ENCODE measurements around the gene SERPINC1. TPM values are rescaled to one million over a fixed set of nuclear protein-coding genes. Genes with fewer than 3 reads are reported as not detected.

The SERPINC1 gene
- total RNA-seq, 1 donor from 2014 or later, result 0.22 TPM

DNA sequence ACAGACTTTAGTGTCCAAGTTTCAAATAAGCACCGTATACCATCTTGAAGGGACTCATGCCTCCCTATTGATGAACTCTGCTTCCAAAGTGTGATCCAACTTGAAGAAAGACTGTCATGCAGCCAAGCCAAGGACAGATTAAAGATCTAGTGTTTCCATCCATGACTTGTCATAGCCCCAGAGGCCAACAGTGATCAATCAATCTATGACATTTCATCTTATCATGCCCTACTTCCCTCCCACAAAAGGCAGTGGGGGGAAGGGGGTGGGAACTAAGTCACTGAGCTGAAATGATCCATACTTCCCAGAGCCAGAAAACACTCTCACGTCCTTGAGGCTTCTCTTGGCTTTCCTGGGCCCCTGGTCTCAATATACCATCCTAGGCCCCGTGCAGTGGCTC, 4.0 kb downstream of the SERPINC1 start:
- H3K36me3 Mint-ChIP-seq (ENCODE audit: low read depth), result no peaks in the 10 kb centered on the region
- H3K4me1 Mint-ChIP-seq (ENCODE audit: low read depth), result no peaks in the 10 kb centered on the region
- H3K4me3 Mint-ChIP-seq (ENCODE audit: unreplicated experiment), result no peak overlapping the region
- no peak for DNase-seq (ENCODE audit: low spot score)
- H3K27ac Mint-ChIP-seq (ENCODE audit: unreplicated experiment), result no peak overlapping the region
- H3K9me3 Mint-ChIP-seq (ENCODE audit: low read depth), result no peaks in the 10 kb centered on the region
- no peaks in the 10 kb centered on the region for H3K27me3 Mint-ChIP-seq (ENCODE audit: low read depth)
- TF ChIP-seq, protein P1, sequence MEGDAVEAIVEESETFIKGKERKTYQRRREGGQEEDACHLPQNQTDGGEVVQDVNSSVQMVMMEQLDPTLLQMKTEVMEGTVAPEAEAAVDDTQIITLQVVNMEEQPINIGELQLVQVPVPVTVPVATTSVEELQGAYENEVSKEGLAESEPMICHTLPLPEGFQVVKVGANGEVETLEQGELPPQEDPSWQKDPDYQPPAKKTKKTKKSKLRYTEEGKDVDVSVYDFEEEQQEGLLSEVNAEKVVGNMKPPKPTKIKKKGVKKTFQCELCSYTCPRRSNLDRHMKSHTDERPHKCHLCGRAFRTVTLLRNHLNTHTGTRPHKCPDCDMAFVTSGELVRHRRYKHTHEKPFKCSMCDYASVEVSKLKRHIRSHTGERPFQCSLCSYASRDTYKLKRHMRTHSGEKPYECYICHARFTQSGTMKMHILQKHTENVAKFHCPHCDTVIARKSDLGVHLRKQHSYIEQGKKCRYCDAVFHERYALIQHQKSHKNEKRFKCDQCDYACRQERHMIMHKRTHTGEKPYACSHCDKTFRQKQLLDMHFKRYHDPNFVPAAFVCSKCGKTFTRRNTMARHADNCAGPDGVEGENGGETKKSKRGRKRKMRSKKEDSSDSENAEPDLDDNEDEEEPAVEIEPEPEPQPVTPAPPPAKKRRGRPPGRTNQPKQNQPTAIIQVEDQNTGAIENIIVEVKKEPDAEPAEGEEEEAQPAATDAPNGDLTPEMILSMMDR (IDR thresholded peaks at IDR 0.05), result no peak

DNA sequence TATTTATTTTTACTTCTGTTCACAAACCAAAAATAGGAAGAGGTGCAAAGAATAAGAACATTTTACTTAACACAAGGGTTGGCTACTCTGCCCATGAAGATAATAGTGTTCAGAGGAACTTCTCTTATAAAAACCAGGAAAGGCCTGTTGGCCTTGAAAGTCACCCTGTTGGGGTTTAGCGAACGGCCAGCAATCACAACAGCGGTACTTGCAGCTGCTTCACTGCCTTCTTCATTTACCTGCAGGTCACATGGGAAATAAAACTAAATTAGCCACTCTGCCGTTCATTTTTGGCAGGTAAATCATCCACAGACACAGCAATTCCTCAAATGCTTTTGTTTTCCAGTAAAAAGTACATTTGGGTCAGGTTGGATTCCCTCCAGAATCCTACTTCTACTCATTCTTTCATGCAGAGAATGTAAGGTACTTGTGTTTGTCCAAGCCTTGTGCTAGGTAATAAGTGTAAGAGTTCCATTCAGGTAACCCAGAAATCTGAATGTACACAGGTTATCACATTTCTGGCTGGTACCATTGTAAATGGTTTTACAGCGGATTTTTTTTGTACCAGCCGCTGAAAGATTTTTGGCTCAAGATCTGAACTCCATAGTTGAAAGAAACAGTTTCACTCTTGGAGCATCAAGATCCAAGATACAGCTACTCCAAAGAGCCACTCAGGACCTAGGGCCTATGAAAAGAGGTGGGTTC, 13.1 kb downstream of the SERPINC1 start:
- TF ChIP-seq, protein P1 (IDR thresholded peaks at IDR 0.05), result no peak
- no peak overlapping the region for H3K27ac Mint-ChIP-seq (ENCODE audit: unreplicated experiment)

DNA sequence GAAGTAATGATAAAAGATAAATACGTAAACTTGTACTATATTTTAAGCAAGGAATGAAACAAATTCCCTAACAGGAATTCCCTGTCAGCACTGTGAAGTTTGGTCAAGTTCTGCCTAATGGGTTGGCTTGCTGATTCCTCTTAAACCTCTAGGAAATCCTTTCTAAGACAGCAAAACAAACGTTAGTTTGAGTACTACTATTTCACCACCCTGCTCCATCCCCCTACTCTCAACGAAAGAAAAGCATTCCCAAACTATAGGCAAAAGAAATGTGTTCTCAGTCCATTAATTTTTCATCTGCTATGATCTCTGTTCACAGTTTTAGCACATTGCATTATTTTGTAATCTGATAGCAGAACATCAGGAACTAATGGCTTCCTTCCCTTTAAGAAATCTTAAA, 16.1 kb downstream of the SERPINC1 start:
- no peaks in the 10 kb centered on the region for H3K27me3 Mint-ChIP-seq (ENCODE audit: low read depth)

More for the DNA sequence above, 13.1 kb downstream of the SERPINC1 start:
- peaks cover 4% of the 10 kb centered on the region for H3K36me3 Mint-ChIP-seq (ENCODE audit: low read depth)
- no peaks in the 10 kb centered on the region for H3K27me3 Mint-ChIP-seq (ENCODE audit: low read depth)
- DNase-seq (ENCODE audit: low spot score), result no peak
- H3K9me3 Mint-ChIP-seq (ENCODE audit: low read depth), result peaks cover 3% of the 10 kb centered on the region
- H3K4me1 Mint-ChIP-seq (ENCODE audit: low read depth), result no peaks in the 10 kb centered on the region
- H3K4me3 Mint-ChIP-seq (ENCODE audit: unreplicated experiment), result no peak overlapping the region

DNA sequence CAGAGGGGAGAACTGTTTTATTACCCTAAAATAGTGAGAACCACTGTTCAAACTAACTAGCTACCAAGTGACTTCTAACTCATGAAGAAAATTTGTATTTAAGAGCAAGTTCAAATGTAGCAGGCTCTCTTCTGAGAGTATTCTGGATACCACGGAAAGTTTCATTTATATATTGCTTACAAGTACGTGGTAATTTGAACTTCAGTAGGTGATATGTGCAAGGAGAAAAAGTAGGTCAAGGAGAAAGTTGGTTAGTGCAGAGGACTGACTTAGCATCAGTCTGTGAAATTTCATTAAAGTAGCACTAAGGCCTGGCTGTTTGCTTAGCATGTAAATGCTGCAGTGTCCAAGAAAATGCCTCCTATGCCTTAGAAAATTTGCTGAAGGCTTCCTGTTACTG, 16.7 kb downstream of the SERPINC1 start:
- no peak overlapping the region for H3K4me3 Mint-ChIP-seq (ENCODE audit: unreplicated experiment)
- peaks cover 2% of the 10 kb centered on the region for H3K36me3 Mint-ChIP-seq (ENCODE audit: low read depth)
- DNase-seq (ENCODE audit: low spot score), result no peak
- no peaks in the 10 kb centered on the region for H3K4me1 Mint-ChIP-seq (ENCODE audit: low read depth)
- no peaks in the 10 kb centered on the region for H3K27me3 Mint-ChIP-seq (ENCODE audit: low read depth)
- H3K9me3 Mint-ChIP-seq (ENCODE audit: low read depth), result no peaks in the 10 kb centered on the region
- TF ChIP-seq, protein P1 (IDR thresholded peaks at IDR 0.05), result no peak
- H3K27ac Mint-ChIP-seq (ENCODE audit: unreplicated experiment), result no peak overlapping the region

More for the DNA sequence above, 16.1 kb downstream of the SERPINC1 start:
- Mint-ChIP-seq H3K4me3 (ENCODE audit: unreplicated experiment) (no peak overlapping the region), H3K36me3 (ENCODE audit: low read depth) (peaks cover 4% of the 10 kb centered on the region), H3K4me1 (ENCODE audit: low read depth) (no peaks in the 10 kb centered on the region), H3K27ac (ENCODE audit: unreplicated experiment) (no peak overlapping the region), H3K9me3 (ENCODE audit: low read depth) (peaks cover 2% of the 10 kb centered on the region)
- no peak for DNase-seq (ENCODE audit: low spot score)
- TF ChIP-seq, protein P1 (IDR thresholded peaks at IDR 0.05), result no peak

DNA sequence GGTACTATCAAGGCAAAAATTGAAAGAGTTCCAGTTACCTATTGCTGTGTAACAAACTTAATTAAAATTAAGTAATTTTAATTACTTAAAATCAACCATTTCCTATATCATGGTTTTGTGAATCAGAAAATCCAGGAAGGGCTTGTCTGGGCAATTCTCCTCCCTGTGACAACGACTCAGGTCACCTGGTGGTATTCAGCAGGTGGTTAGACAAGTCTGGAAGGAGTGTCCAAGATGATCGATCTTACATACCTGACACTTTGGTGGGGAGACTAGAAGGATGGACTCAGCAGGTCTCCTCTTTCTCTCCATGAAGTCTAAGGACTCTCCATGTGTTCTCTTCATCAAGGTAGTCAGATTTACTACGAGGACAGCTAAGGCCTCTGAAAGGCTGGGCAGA, 22.9 kb downstream of the SERPINC1 start:
- H3K4me1 Mint-ChIP-seq (ENCODE audit: low read depth), result no peaks in the 10 kb centered on the region
- no peak for DNase-seq (ENCODE audit: low spot score)
- peaks cover 6% of the 10 kb centered on the region for H3K36me3 Mint-ChIP-seq (ENCODE audit: low read depth)
- no peak overlapping the region for H3K4me3 Mint-ChIP-seq (ENCODE audit: unreplicated experiment)
- H3K27ac Mint-ChIP-seq (ENCODE audit: unreplicated experiment), result no peak overlapping the region
- no peaks in the 10 kb centered on the region for H3K9me3 Mint-ChIP-seq (ENCODE audit: low read depth)
- H3K27me3 Mint-ChIP-seq (ENCODE audit: low read depth), result no peaks in the 10 kb centered on the region
- TF ChIP-seq, protein P1 (IDR thresholded peaks at IDR 0.05), result no peak
